ENCODE measurements around the gene SLC30A2.

Gene SLC30A2

GRCh38 chr1:26072305-26072704 is 26.4 kb upstream of the SLC30A2 start:
- no peak overlapping the region for H3K4me3 ChIP-seq (ENCODE audit: low read length)
- no peak for DNase-seq (ENCODE audit: low read depth, low spot score)

GRCh38 chr1:26070963-26071342 is 25.0 kb upstream of the SLC30A2 start:
- DNase-seq (ENCODE audit: low read depth, low spot score): no peak
- H3K4me3 ChIP-seq (ENCODE audit: low read length): no peak overlapping the region

DNA sequence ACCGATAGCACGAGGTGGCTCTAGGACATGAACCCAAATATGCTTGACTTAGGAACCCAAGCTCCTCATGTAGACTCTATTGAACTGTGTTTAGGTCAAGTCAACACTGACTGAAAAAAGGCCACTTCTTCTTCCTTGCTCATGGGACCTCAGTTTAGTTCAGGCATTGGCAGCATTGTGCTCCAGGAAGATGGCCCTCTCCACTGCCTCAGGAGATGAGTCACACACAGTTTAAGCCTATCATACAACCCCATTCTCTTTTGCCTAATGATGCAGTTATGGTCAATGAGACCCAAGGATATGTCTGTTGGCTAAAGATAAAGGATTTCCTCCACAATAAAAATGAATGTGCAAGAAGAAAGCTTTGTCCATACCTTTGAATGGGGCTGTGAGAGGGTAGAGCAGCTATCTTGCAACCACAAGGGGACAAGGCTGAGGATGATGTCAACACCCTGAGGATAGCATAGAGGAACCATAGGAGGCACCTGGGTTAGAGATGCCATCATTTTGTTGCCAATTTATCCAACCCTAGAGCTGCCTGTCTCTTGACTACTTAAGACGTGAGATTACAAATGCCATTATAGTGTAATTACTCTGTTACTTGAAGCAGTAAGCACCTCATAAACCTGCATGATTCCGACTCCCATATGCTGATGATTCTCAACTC is 24.5 kb upstream of the SLC30A2 start:
- H3K4me3 ChIP-seq (ENCODE audit: low read length): no peak overlapping the region
- DNase-seq (ENCODE audit: low read depth, low spot score): no peak

GRCh38 chr1:26069941-26070295 is 24.0 kb upstream of the SLC30A2 start:
- no peak for DNase-seq (ENCODE audit: low read depth, low spot score)
- no peak overlapping the region for H3K4me3 ChIP-seq (ENCODE audit: low read length)

GRCh38 chr1:26067432-26067911 is 21.6 kb upstream of the SLC30A2 start, which contains the start of gene TRIM63:
Gene TRIM63, minus strand, starts transcription at chr1:26067630. Its CDS starts 136 bp downstream, at chr1:26067494.
- DNase-seq (ENCODE audit: low read depth, low spot score): no peak
- H3K4me3 ChIP-seq (ENCODE audit: low read length): no peak within 1 kb of the TSS

- H3K4me3 ChIP-seq (ENCODE audit: low read length): no peak overlapping the region
- no peak for DNase-seq (ENCODE audit: low read depth, low spot score)
Observed at GRCh38 chr1:26066857-26067256, 20.9 kb upstream of the SLC30A2 start.

DNA sequence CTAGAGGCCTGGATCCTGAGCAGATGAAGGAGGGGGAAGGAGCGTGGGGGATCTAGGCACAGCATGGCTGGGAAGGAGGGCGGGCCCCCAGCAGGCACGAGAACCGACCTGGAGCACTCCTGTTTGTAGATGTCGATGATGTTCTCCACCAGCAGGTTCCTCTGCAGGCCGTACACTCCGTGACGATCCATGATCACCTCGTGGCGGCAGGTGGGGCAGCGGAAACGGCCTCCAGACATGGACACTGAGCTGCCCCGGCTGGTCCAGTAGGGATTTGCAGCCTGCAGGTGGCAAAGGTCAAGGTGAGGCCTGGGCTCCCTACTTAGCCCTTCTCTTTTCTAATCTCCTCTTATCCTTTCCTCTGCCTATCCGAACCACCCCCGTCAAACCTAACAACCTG is 20.2 kb upstream of the SLC30A2 start:
- DNase-seq (ENCODE audit: low read depth, low spot score): no peak
- H3K4me3 ChIP-seq (ENCODE audit: low read length): no peak overlapping the region

DNA sequence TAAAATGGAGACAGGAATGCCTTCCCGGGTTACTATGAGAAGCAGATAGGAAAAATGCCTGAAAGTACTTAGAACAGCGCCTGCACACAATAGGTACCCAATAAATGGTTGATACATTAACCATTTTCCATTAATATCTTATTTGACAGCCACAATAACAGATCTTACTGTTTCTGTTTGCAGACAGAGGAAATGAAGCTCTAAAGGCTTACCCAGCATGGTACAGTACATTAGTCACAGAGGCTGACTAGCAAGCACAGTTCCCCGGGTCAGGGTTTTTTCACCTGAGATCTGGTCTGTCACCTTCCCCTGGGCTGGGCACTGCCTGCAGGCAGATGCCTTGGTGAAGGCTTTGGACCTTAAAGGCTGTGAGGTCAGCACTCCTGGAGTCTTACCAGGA is 18.6 kb upstream of the SLC30A2 start:
- no peak for DNase-seq (ENCODE audit: low read depth, low spot score)
- no peak overlapping the region for H3K4me3 ChIP-seq (ENCODE audit: low read length)

DNA sequence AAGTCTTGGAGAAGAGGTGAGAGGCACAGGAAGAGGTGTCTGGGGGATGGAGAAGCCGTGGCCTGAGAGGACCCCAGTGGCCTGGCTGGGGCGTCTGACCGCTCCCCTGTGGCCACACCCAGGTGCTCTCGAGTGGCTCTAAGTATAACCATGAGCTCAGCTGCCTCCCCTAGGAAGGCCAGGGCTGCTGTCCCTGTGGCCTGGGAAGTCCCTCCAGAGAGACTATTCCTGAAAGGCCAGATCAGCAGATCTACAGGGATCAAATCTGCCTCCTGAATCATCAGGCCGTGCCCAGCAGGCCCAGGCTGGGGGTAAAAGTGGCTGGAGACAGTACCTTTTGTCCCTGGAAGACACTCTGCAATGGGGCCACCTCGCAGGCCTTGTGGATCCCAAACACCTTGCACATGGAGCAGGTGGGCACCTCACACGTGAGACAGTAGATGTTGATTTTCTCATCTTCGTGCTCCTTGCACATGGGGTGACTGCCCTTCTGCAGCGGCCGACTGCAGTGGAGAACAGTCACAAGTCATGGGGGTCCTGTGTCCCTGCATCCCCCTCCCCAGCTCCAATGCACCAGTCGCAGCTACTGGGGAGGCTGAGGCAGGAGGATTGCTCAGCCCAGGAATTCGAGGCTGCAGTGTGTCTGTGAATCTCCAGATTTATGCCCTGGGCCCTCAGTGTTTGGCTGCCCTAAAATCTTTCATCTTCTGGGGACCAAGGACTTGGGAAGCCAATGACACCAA is 15.1 kb upstream of the SLC30A2 start:
- DNase-seq (ENCODE audit: low read depth, low spot score): no peak
- no peak overlapping the region for H3K4me3 ChIP-seq (ENCODE audit: low read length)

- H3K4me3 ChIP-seq (ENCODE audit: low read length): no peak overlapping the region
- DNase-seq (ENCODE audit: low read depth, low spot score): no peak
Observed at GRCh38 chr1:26059906-26060305, 14.0 kb upstream of the SLC30A2 start.

- no peak overlapping the region for H3K4me3 ChIP-seq (ENCODE audit: low read length)
- DNase-seq (ENCODE audit: low read depth, low spot score): no peak
Observed at GRCh38 chr1:26058052-26058595, 12.2 kb upstream of the SLC30A2 start.

- H3K4me3 ChIP-seq (ENCODE audit: low read length): no peak overlapping the region
- no peak for DNase-seq (ENCODE audit: low read depth, low spot score)
Observed at GRCh38 chr1:26057189-26057588, 11.3 kb upstream of the SLC30A2 start.

DNA sequence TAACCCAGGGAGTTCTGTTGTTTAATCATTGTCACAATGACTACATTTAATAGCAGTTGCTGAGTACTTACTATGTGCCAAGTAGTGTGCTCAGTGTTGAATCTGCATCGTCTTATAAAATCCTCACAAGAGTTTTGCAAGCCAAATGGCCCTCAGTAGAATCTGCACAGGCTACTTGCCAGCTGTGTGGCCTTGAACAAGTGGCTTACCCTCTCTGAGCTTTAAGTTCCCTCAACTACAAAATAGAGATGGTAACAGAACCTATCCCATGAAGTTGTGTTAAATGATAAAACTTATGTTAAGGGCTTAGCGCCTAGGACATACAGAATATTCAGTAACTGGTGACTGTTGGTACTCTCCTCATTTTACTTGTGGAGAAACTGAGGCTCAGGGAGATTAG is 9.1 kb upstream of the SLC30A2 start:
- no peak for DNase-seq (ENCODE audit: low read depth, low spot score)
- H3K4me3 ChIP-seq (ENCODE audit: low read length): no peak overlapping the region

GRCh38 chr1:26053718-26054560 is 8.0 kb upstream of the SLC30A2 start:
- no peak overlapping the region for H3K4me3 ChIP-seq (ENCODE audit: low read length)
- no peak for DNase-seq (ENCODE audit: low read depth, low spot score)

DNA sequence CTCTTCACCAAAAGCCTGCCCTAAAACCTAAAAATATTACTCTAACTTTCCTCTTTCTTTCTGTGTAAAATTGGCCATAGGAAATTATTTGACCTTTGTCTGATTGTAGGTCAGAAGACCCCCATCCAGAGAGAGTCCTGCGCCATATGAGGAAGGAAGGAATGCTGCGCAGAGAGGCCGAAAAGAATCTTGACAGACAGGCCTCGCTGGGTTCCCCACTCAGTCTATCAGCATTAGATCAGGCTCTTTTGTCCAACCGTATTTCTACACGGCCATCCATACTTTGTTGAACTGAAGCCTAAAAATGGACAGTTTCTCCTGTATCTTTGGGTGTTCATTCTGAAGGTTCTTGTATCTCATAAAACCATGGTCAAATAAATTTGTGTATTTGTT is 4.3 kb upstream of the SLC30A2 start:
- no peak overlapping the region for H3K4me3 ChIP-seq (ENCODE audit: low read length)
- DNase-seq (ENCODE audit: low read depth, low spot score): no peak

- DNase-seq (ENCODE audit: low read depth, low spot score): no peak
- H3K4me3 ChIP-seq (ENCODE audit: low read length): no peak overlapping the region
Observed at GRCh38 chr1:26049531-26050247, 3.8 kb upstream of the SLC30A2 start.

- no peak overlapping the region for H3K4me3 ChIP-seq (ENCODE audit: low read length)
Observed at GRCh38 chr1:26047278-26047874, 1.5 kb upstream of the SLC30A2 start.

DNA sequence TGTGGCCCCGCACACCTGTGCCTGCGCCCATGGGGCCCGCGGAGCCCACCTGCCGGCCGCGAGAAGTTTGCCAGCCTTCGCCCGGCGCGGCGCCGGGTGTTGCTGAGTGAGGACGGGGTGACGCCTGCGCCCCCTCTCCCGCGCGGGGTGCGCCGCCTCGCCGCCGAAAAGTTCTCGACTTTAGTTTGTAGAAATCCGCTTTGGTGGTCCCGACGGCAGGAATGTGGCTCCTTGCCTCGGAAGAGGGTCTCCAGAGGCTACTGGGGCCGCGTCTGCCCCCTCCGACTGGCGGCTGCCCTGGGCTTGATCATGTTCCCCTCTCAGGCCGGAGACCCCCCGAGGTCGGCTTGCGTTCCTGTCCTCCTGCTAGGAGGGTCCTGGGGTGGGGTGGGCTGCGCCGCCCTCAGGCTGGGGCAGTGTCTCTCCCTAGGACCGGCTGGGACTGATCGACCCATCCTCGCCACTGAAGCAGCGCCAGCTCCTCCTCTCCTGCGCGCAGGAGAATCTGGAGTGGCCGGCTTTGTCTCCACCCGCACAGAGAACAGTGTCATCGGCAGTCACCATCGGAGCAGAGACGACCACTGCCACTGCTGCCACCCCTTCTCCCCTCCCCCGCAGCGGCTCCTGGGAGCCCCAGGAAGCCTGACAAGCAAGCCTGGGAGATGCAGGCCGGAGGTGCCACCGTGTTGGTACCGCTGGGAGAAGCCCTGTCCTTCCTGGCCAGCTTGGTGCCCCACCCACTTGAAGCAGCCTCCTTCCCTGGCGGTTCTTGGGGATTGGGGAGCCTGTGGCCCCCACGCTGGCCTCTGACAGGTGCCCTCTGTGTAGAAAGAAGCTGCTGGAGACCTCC is 553 bp upstream of the SLC30A2 start:
- no peak for DNase-seq (ENCODE audit: low read depth, low spot score)
- no peak overlapping the region for H3K4me3 ChIP-seq (ENCODE audit: low read length)

More at GRCh38 chr1:26047278-26047874, 1.5 kb upstream of the SLC30A2 start:
- DNase-seq (ENCODE audit: low read depth, low spot score): no peak
